RWPE2 (cell line): ENCODE results near the gene ADAM10.

Experiments used
- ATAC-seq: fragments of 200-7000 bp; cut with Tn5 transposase; 3 replicates; pipeline ENCODE4 v1.9.1; 2021; ENCODE audit warnings: low read depth
- DNase-seq: peaks from one replicate; pipeline ENCODE4 v3.0.0-alpha.2; 2020; ENCODE audit warnings: low spot score
- H3K27ac ChIP-seq: fragments of 450-650 bp; 2 replicates; pipeline ENCODE4 v1.5.1; 2017; ENCODE audit warnings: mild to moderate bottlenecking; ENCODE audit not compliant: poor library complexity, severe bottlenecking
- H3K27me3 ChIP-seq: fragments of 250-450 bp; sonication (Bioruptor Pico); 2 replicates; pipeline ENCODE4 v1.5.1; 2021; ENCODE audit warnings: mild to moderate bottlenecking, moderate library complexity; ENCODE audit not compliant: insufficient read depth, poor library complexity, severe bottlenecking
- H3K36me3 ChIP-seq: fragments of 250-450 bp; sonication (Bioruptor Pico); 2 replicates; pipeline ENCODE4 v1.5.1; 2020; ENCODE audit warnings: low read depth, mild to moderate bottlenecking, moderate library complexity
- H3K4me1 ChIP-seq: fragments of 250-450 bp; sonication (Bioruptor Pico); 2 replicates; pipeline ENCODE4 v1.5.1; 2021; ENCODE audit warnings: mild to moderate bottlenecking, moderate library complexity; ENCODE audit not compliant: insufficient read depth, poor library complexity, severe bottlenecking
- H3K4me3 ChIP-seq: fragments of 250-450 bp; sonication (Bioruptor Pico); 2 replicates; pipeline ENCODE4 v1.5.1; 2021; ENCODE audit warnings: mild to moderate bottlenecking, moderate library complexity; ENCODE audit not compliant: severe bottlenecking
- H3K9me3 ChIP-seq: fragments of 250-450 bp; sonication (Bioruptor Pico); 2 replicates; pipeline ENCODE4 v1.5.1; 2021; ENCODE audit warnings: mild to moderate bottlenecking, moderate library complexity; ENCODE audit not compliant: severe bottlenecking
- TF ChIP-seq, protein P1 (sequence below): fragments of 450-650 bp; IDR thresholded peaks from one replicate; pipeline ENCODE4 v1.5.1; 2017; ENCODE audit warnings: mild to moderate bottlenecking, moderate library complexity; ENCODE audit not compliant: poor library complexity, severe bottlenecking

ADAM10 gene

DNA sequence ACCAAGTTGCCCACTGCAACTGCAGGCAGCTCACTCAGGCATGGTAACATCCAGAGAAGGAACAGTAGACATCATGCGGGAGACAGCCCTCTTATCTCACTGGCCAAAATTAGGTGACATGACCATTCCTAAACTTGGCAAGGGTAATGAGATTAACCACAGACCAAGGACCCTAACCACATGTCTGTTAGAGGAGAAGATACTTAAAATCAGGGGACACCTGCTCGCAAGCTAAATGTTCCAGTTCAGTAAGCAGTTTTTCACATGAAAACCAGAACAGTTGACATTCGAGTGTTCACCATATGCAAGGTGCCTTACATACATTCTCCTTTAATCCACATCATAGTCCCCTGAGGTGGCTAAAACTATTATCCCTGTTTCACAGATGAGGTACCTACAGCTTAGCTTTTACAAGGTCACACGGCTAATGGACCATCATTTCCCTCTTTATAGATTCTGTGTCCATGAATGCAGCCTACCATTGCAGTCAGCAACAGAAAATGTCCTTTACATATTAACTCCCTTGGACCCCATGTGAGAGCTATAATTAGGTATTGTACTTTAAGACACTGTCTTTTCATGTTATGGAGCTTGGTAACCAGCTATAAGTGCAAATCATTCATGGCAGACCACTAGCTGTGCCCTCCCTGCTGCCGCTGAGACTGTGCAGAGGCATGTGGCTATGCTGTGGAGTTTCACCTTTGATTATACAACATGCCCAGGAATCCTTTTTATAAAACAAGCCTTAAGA, 163.6 kb downstream of the ADAM10 start:
- H3K9me3 ChIP-seq, result peaks cover 14% of the 10 kb centered on the region
- no peak overlapping the region for H3K27ac ChIP-seq
- ATAC-seq (no peak; the same call in 2 of the 3 replicates), DNase-seq (no peak)
- TF ChIP-seq, protein P1, sequence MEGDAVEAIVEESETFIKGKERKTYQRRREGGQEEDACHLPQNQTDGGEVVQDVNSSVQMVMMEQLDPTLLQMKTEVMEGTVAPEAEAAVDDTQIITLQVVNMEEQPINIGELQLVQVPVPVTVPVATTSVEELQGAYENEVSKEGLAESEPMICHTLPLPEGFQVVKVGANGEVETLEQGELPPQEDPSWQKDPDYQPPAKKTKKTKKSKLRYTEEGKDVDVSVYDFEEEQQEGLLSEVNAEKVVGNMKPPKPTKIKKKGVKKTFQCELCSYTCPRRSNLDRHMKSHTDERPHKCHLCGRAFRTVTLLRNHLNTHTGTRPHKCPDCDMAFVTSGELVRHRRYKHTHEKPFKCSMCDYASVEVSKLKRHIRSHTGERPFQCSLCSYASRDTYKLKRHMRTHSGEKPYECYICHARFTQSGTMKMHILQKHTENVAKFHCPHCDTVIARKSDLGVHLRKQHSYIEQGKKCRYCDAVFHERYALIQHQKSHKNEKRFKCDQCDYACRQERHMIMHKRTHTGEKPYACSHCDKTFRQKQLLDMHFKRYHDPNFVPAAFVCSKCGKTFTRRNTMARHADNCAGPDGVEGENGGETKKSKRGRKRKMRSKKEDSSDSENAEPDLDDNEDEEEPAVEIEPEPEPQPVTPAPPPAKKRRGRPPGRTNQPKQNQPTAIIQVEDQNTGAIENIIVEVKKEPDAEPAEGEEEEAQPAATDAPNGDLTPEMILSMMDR, result no peak
- H3K4me1 ChIP-seq, result peaks cover 5% of the 10 kb centered on the region
- H3K27me3 ChIP-seq, result no peaks in the 10 kb centered on the region
- no peak overlapping the region for H3K4me3 ChIP-seq
- H3K36me3 ChIP-seq, result no peaks in the 10 kb centered on the region

DNA sequence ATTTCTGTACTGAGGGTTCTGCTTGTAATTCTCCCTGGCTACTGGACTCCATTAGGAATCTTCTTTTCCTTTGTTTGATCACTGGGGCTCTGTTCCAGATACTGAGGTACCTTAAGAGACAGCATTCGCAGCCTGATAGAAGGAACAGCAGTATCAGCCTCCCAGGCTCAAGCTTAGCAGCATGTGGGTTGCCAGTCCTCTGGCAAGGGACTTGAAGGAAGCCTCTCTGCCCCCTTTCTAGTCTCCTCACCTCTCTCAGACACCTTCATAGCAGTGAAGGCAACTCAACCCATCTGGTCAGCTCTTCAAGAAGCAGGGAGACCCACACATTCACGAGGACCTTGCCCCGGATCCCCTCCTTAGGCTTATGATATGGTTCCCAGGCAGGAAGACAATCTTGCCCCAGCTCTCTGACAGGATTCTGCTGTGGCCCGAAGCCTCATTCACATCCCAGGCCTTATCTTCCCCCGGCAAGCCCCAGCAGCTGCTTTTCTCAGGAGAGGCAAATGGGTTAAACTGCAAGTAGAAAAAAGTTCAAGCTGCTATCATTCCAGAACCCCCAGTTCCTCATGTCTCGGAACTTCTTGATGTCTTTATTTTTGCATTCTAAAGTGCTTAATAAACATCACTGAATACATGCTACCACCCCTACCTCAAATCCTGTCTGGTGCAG, 164.6 kb downstream of the ADAM10 start:
- Histone ChIP-seq H3K4me1 (peaks cover 5% of the 10 kb centered on the region), H3K4me3 (no peak overlapping the region), H3K36me3 (no peaks in the 10 kb centered on the region), H3K27me3 (no peaks in the 10 kb centered on the region), H3K27ac (no peak overlapping the region), H3K9me3 (peaks cover 14% of the 10 kb centered on the region)
- DNase-seq (no peak), ATAC-seq (no peak; the same call in 1 of the 3 replicates)
- TF ChIP-seq, protein P1, result no peak

DNA sequence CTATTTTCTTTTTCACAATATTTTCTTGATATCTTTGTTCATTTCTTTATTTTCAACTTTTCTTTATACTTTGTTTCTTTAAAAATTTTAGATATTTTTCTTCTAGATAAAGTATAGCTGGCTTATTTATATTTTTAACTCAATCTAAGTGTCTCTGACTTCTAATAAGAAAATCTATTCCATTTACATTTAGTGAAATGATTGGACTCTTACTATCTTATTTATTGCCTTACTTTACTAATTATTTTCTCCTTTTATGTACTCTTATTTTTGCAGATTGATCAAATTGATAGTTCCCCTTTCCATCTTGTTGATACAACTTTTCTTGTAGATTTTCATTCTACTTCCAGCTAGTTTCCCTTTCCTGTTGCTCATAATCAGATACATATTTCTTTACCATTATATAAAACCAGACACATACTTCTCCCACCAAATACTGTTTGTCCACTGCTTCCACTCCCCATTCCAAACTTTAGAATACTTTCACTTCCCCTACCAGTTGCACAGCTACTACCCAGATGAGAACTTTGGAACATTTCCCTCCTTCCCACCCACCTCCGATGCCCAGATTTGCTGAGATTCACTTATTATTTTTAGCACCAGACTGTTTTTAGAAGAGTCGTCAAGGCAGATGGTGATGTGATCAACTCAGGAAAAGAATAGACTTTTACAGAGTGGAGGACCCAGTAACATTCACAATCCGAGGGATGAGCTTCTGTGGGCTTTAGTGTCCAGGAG, 166.2 kb downstream of the ADAM10 start:
- no peaks in the 10 kb centered on the region for H3K36me3 ChIP-seq
- H3K27ac ChIP-seq, result no peak overlapping the region
- no peak overlapping the region for H3K4me3 ChIP-seq
- DNase-seq (no peak), ATAC-seq (no peak)
- H3K27me3 ChIP-seq, result no peaks in the 10 kb centered on the region
- peaks cover 14% of the 10 kb centered on the region for H3K9me3 ChIP-seq
- H3K4me1 ChIP-seq, result peaks cover 5% of the 10 kb centered on the region
- TF ChIP-seq, protein P1, result no peak

DNA sequence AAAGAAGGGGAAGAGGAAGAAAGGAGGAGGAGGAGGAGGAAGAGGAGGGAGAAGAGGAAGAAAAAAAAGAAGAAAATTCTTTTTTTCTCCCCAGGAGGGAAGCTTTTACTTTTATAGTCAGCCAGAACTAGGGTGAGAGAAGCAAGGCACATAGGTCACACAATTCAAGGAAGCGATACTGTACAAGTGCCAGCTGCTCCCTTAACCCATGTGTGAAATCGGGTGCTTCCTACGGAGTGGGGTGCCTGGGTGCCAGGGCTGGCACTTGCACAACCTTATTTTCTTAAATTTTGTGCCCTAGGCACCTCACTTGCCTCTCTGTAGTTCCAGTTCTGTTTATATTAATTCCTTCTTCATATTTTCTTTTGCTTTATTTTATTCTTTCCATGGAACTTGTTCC, 167.3 kb downstream of the ADAM10 start:
- ATAC-seq, result no peak
- TF ChIP-seq, protein P1, result no peak
- Histone ChIP-seq H3K4me3 (no peak overlapping the region), H3K27ac (no peak overlapping the region), H3K4me1 (peaks cover 5% of the 10 kb centered on the region), H3K36me3 (no peaks in the 10 kb centered on the region), H3K27me3 (no peaks in the 10 kb centered on the region), H3K9me3 (peaks cover 14% of the 10 kb centered on the region)
- no peak for DNase-seq
